Ovary (tissue), 9 donors: ENCODE results near the gene FAM149A. TPM values are rescaled to one million over a fixed set of nuclear protein-coding genes. Genes with fewer than 3 reads are reported as not detected.

Experiments used
- DNase-seq, 5 donors: peaks; one replicate each; pipeline ENCODE4 v3.0.0-alpha.2; 2019 to 2020
- H3K27ac ChIP-seq, 2 donors: fragments of 200-600 bp; one replicate each; pipeline versions ENCODE4 v1.5.1 to v1.8.0; 2019 to 2022
- H3K27me3 ChIP-seq: fragments of 200-600 bp; one replicate; pipeline ENCODE4 v1.8.0; 2022
- H3K36me3 ChIP-seq: fragments of 200-600 bp; sonication (generic); one replicate; pipeline ENCODE4 v1.5.1; 2019
- H3K4me1 ChIP-seq: one replicate; pipeline ENCODE4 v1.8.1; 2013; ENCODE audit warnings: mild to moderate bottlenecking, moderate library complexity; ENCODE audit not compliant: insufficient read depth
- H3K4me3 ChIP-seq: fragments of 200-600 bp; sonication (generic); one replicate; pipeline ENCODE4 v1.5.1; 2017
- H3K9me3 ChIP-seq, 2 donors: fragments of 200-600 bp in 1 of 2; sonication (generic) in 1 of 2; one replicate each; pipeline versions ENCODE4 v1.5.1 to v1.8.1; 2013 to 2019; ENCODE audit warnings: mild to moderate bottlenecking in 1 of 2, moderate library complexity in 1 of 2
- CTCF ChIP-seq, 3 donors: fragments of 450-650 bp in 2 of 3; fragments of 200-600 bp in 1 of 3; IDR thresholded peaks; one replicate each; pipeline versions ENCODE4 v1.5.1 to v1.8.0; 2016 to 2022; ENCODE audit warnings: antibody characterized with exemption in 3 of 3, mild to moderate bottlenecking in 1 of 3
- EP300 ChIP-seq: sonication (generic); formaldehyde crosslinking; IDR thresholded peaks from one replicate; pipeline ENCODE4 v1.6.1; 2017; ENCODE audit warnings: antibody characterized with exemption
- POLR2A ChIP-seq: fragments of 450-650 bp; IDR thresholded peaks from one replicate; pipeline ENCODE4 v1.6.1; 2017; ENCODE audit warnings: antibody characterized with exemption, mild to moderate bottlenecking, moderate library complexity
- WGBS, 3 donors: extraction: QIAGEN DNeasy Blood & Tissue Kit in 1 of 3; methylation state at CpG; one replicate each; pipeline versions ENCODE4 v1.1.5 to v1.1.7; 2013 to 2017; 5-methylcytosine and 5-hydroxymethylcytosine counted together
- intact Hi-C, 4 donors: fragments of 100-400 bp; cut with DNase I; formaldehyde crosslinking; loops; one replicate each; pipeline versions ENCODE4 v1.11.0 to v1.15.1; 2022 to 2023
- polyA plus RNA-seq, 2 donors: library from polyadenylated mRNA; stranded (reverse); fragments of 200-250 nt in 1 of 2; fragments of 350-450 nt in 1 of 2; fragmentation: Illumina TruSeq in 1 of 2; extraction: RNeasy Lipid Tissue Mini Kit (QIAGEN cat#74804) in 1 of 2; gene quantifications; one replicate each; pipeline ENCODE4 v1.2.3, GENCODE V29; 2013 to 2014
- total RNA-seq, 7 donors: library from RNA; depleted of rRNA in 2 of 7; stranded (reverse); fragments of >200 nt in 2 of 7; fragmentation: NEBNext Ultra II Directional in 3 of 7; extraction: Animal tissue kit (Norgen Biotek cat#: 25700) in 3 of 7; gene quantifications; one replicate each; pipeline versions ENCODE4 v1.1.0 to v1.2.4, GENCODE V29; 2016 to 2023
- donor health status: DM: no; HTN: no; CAD: no; lungs with moderate emphysema.
- donor health status: DM: no; HTN: no; CAD: no.
- donor health status: Bipolar disorder and iron deficiency.
- donor health status: DM: yes; HTN: yes; CAD: no.
- donor health status: DM: no; HTN: no; CAD: no.
- donor health status: DM: yes; HTN: yes; CAD: no.

FAM149A gene
- total and polyA plus RNA-seq, 9 donors: 6.4 to 16.1 (median 12.7) TPM

GRCh38 chr4:186121057-186121456 lies 16.6 kb downstream of the FAM149A start:
- no peaks in the 10 kb centered on the region for H3K4me1 ChIP-seq
- no peak overlapping the region for H3K27ac ChIP-seq
- H3K36me3 ChIP-seq: no peaks in the 10 kb centered on the region
- intact Hi-C loops: no loop called here
- H3K27me3 ChIP-seq: no peaks in the 10 kb centered on the region
- H3K9me3 ChIP-seq: no peaks in the 10 kb centered on the region
- no peak for TF ChIP-seq POLR2A
- no peak for TF ChIP-seq CTCF (IDR thresholded peaks at IDR 0.05)
- TF ChIP-seq EP300: no peak
- H3K4me3 ChIP-seq: no peak overlapping the region
- 89 to 91% (median 89%) methylated on average over 2 of the region's 2 CpGs for WGBS, 3 donors
- DNase-seq: no peak

- 91 to 96% (median 96%) methylated on average over 3 of the region's 3 CpGs for WGBS, 3 donors
- Histone ChIP-seq H3K27ac (no peak overlapping the region), H3K36me3 (no peaks in the 10 kb centered on the region), H3K27me3 (no peaks in the 10 kb centered on the region), H3K9me3 (no peaks in the 10 kb centered on the region), H3K4me3 (no peak overlapping the region), H3K4me1 (no peaks in the 10 kb centered on the region)
- intact Hi-C loops: no loop called here
- no peak for DNase-seq
- TF ChIP-seq CTCF (IDR thresholded peaks at IDR 0.05) (no peak), POLR2A (no peak)
Observed at GRCh38 chr4:186128842-186129241, 24.3 kb downstream of the FAM149A start.

- no peak for DNase-seq
- H3K27ac ChIP-seq: no peak overlapping the region
- H3K27me3 ChIP-seq: no peaks in the 10 kb centered on the region
- 84 to 87% (median 86%) methylated on average over 2 of the region's 2 CpGs for WGBS, 3 donors
- no peaks in the 10 kb centered on the region for H3K36me3 ChIP-seq
- TF ChIP-seq CTCF (IDR thresholded peaks at IDR 0.05) (no peak), POLR2A (no peak), EP300 (no peak)
- no peaks in the 10 kb centered on the region for H3K4me1 ChIP-seq
- intact Hi-C loops: loop anchor here in 1 of 4 donors (10.0 kb wide), 1 partner anchor 67 kb away; the partner anchor contains the start of gene TLR3
- no peak overlapping the region for H3K4me3 ChIP-seq
- H3K9me3 ChIP-seq: no peaks in the 10 kb centered on the region
Observed at GRCh38 chr4:186131935-186132334, 27.4 kb downstream of the FAM149A start.

GRCh38 chr4:186132577-186133242 lies 28.2 kb downstream of the FAM149A start:
- 24 to 32% (median 30%) methylated on average over 4 of the region's 4 CpGs for WGBS, 3 donors
- DNase-seq: no peak
- Histone ChIP-seq H3K27ac (no peak overlapping the region), H3K27me3 (no peaks in the 10 kb centered on the region), H3K4me1 (no peaks in the 10 kb centered on the region), H3K4me3 (no peak overlapping the region), H3K9me3 (no peaks in the 10 kb centered on the region), H3K36me3 (no peaks in the 10 kb centered on the region)
- intact Hi-C loops: loop anchor here in 1 of 4 donors (10.0 kb wide), 1 partner anchor 68 kb away; the partner anchor contains the start of gene TLR3
- TF ChIP-seq CTCF (IDR thresholded peaks at IDR 0.05) (no peak), EP300 (no peak), POLR2A (no peak)
